HG02970 (cell line): ENCODE data around the gene AFAP1.

ENCODE experiments used
- ATAC-seq: cut with Tn5 transposase; IDR thresholded peaks from one replicate; pipeline ENCODE4 v1.9.1; 2021; ENCODE audit warnings: mild to moderate bottlenecking, moderate library complexity, moderate number of reproducible peaks; ENCODE audit not compliant: unreplicated experiment, low FRiP score

The AFAP1 gene

DNA sequence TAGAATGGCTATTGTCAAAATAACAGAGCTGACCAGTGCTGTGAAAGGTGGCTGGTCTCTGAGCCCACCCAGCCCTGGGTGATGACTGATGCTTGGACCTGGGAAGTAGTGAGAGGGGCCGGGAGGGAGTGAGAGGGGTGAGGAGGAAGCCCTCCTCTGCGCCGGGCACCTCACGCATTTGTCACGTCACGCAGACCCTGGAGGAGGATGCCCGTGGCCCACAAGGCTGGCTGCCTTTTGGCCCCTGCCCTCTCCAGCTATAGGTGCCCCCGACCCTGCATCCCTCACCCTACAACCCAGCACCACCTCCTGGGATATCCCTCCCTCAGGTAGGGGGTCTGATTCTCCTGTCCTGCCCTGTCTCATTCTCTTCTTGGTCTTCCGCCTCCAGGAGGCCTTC is 207.4 kb downstream of the AFAP1 start:
- no peak for ATAC-seq

DNA sequence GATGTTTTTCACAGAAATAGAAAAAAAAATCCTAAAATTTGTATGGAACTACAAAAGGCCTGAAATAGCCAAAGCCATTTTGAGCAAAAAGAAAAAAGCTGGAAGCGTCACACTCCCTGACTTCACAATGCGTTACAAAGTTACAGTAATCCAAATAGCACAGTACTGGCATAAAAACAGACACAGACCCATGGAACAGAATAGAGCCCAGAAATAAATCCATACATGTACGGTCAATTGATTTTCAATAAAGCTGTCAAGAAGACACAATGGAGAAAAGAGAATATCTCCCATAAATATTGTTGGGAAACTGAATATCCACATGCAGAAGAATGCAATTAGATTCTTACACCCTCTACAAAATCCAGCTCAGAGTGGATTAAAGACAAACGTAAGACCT is 208.2 kb downstream of the AFAP1 start:
- ATAC-seq: no peak

DNA sequence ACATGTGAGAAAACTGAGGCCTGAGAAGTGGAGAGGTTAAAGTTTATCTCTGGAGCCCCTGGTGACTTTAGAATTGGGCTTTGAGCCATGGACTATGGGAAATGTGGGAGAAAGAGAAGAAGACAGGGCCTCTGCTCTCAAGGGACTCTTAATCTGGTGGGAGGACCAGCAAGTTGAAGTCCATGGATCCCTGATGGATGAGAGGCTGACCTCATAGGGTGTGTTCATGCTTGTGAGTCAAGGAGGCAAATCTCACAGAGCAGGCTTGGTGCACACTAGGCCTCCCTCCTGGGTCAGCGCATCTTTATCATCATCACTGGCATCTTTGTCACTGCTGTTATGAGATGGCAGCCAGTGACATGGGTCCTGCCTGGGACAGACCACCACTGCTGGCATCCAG is 211.9 kb downstream of the AFAP1 start:
- ATAC-seq: no peak

DNA sequence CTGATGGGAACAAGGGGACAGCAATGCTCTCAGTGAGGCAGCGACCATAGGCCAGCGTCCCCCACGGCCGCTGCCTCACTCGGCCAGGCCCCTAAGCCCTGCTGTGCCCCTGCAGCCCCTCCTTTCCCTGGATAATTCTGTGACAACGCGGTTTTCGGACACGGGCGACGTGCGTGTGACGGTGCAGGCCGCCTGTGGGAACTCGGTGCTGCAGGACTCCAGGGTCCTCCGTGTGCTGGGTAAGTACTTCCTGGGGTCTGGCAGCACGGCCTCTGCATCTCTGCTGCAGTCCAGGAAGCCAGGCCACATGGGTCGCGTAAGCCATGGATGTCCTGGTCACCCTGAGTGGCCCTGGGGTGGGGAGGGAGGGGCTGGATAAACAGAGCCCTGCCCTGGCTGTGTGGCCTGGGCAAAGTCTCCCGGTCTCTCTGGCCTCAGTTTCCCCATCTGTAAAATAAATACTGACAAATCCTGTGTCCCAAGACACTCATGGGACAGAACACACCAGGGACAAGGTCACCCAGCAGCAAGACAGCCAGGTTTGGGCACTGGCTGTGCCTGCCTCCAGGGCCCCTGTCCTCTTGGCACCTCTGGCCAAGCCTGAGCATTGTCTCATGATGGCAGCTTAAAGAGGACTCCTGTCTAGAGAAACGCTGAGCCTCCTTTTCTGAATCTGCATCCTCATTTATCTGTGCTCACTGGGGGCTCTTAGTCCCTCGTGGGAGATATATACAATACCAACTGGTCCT is 212.8 kb downstream of the AFAP1 start:
- ATAC-seq: no peak

DNA sequence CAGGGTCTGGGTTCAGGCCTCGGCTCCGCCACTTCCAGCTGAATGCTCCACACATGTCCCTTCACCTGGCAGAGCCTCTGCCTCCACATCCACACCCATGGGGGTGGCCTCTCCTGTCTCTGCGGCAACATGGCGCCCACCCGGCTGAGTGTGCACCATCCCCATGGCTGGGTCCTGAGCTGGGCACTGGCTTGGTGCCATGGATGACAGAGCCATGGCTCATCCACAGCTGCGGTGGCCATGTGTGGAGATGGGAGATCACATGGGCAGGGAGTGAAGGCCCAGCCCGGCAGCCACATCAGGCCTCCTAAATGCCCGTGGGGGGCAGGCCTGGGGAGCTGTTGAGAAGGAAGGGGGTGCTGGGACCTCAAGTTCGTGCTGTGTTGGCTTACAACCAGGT is 213.7 kb downstream of the AFAP1 start:
- ATAC-seq: no peak

DNA sequence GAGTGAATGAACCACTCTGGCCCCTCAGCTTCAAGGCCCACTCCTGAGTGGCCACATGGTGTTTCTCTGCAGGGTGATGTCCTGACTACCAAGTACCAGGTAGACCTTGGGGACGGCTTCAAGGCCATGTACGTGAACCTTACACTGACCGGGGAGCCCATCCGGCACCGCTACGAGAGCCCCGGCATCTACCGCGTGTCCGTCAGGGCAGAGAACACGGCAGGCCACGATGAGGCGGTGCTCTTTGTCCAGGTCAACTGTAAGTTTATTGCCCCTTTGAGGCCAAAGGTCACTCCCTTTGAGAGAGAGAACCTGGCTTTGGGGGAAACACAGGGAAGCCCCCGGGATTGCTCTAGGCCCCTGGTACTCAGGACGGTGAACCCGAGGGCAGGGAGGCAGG is 216.0 kb downstream of the AFAP1 start:
- no peak for ATAC-seq

DNA sequence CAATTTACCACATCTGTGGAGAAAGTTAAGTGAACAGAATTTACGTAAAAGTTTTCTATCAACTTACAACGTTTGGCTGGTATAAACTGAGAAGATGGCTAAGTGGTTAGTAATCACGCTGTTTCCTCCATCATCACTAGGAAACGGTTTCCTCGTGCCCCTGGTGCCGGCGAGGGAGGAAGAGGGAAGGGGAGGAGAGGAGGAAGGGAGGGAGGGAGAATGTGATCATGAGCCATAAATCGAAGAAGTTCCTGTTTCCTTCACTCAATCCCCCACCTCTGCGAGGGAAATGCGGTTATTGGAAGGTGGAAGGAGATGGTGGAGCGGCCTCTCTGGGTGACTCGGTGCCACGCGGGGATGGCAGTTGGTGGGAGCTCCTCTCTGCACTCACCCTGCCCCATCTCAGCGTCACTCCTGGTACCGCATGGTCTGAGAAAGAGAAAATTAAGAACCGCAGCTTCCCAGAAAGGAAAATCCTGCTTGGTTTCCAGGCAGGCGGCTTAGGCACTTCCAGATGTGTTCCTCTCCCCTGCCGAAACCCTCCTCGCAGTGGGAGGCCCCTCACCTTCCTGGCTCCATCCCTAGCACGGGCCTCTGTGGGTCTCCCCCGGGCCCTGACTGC is 216.8 kb downstream of the AFAP1 start:
- no peak for ATAC-seq

DNA sequence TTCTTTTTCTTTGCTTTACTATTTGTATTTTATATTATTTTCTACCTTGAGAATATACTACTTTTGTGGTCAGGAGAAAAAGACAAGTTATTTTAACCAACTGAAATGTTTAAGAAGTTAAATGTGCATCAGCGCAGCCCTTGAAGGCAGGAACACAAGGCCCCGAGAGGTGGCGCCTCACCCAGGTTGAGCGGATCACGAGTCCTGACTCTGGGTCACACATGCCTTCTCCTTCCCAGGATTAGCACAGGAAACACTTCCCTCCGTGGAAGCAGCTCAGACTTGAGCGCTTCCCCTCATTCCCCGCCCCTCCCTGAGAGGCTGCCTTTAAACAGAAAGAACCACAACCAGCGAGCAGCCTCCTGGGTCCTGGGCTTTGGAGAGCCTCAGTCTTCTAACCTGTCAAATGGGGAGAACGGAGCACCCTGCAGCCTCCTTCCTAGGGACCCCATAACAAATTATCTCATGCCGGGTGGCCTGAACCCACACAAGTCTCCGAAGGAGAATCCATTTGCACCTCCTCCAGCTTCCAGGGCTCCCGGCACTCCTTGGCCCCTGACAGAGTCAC is 217.6 kb downstream of the AFAP1 start:
- ATAC-seq: no peak

DNA sequence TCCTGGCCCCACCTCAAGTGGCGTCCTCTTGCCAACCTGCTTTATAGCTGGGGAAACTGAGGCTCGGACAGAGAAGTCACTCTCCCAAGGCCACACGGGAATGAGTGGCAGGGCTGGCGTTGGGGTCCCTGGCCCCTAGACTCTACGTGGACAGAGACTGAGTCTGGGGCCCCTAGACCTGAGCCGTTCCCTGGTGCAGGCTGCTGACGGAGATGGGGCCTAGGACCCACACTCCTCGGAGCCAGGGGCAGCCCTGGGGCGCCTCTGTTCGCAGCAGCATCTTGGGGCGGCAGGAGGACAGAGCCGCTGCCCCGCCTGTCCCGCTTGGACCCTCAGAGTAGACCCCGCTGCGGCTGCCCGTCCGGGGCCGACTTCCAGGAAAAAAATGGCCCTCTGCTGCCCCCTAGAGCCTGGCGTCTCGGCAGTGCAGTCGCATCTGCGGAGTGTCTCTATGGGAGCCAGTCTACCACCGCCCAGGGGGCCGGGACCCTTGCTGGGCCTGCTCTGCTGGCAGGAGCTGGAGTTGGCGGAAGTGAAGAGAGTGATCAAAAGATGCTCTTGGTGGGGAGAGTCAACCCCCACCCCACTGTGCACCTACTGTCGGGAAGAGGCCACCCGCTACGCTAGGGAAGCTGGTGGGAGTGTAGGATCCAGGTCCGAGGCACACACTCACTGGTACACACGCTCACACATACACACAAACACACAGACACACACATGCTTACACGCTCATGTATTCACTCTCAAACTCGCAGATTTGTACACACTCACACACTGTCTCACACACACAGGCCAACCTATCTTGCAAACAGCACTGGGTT is 220.1 kb downstream of the AFAP1 start:
- no peak for ATAC-seq

DNA sequence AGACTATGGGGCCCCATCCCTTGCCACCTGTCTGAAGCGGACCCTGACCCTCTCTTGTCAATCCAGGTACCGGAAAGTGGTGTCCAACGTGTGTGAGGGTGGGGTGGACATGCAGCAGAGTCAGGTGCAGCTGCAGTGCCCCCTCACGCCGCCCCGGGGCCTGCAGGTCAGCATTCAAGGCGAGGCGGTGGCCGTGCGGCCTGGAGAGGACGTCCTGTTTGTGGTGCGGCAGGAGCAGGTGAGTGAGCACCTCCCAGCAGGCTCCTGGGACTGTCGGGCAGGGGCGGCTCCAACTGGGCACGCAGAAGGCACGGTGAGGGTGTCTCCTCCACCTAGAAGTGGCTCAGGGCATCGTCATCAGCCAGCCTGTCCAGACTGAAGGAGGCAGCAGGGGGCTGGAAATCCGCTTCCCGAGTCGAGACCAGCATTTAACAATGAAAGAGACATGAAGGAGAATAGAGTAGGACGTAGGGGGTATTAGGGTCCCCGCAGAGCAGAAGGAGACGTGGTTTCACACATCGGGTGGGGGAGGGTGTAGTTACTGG is 221.6 kb downstream of the AFAP1 start:
- no peak for ATAC-seq

DNA sequence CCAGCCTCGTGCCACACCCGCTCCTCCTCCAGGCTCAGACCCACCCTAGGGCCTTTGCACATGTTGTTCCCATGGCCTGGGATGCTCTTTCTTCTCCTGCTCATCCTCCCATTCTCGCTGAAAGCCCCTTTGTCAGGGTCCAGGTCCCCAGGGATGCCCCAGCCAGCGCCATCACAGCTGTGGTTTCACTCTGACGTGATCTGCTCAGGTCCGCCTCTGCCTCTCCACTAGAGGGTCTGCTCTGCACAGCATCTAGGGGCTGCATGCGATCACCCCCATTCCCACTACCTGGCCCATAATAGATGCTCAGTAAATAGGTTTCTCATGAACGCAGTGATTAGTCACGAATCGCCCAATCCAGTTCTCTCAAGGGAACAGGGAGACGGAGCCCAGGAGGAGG is 222.5 kb downstream of the AFAP1 start:
- no peak for ATAC-seq

DNA sequence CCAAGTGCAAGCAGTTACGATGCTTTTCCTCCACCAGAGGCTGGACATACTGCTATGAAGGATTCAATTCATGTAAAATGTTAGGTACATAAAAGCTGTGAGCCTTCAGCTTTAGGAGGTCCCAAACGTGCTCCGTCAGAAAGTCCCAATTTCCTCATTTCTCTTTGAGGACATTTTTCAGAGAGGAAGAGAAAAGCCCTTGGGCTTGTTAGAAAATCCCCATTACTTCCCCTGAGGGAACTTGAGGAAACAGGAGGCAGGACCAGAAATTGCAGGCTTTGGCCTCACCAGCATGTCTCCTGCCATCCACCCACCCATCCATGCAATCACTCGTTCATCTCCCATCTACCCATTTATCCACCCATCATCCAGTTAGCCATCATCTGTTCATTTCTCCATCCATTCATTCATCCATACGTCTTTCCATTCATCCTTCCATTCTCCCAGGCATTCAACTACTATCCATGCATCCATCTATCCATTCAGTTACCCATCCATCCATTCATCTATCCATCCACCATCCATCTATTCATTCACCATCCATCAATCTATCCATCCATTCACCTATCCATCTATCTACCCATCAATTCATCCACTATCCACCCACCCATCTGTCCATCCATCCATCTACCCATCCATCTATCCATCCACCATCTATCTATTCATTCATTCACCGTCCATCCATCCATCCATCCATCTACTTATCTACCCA is 223.5 kb downstream of the AFAP1 start:
- ATAC-seq: no peak

DNA sequence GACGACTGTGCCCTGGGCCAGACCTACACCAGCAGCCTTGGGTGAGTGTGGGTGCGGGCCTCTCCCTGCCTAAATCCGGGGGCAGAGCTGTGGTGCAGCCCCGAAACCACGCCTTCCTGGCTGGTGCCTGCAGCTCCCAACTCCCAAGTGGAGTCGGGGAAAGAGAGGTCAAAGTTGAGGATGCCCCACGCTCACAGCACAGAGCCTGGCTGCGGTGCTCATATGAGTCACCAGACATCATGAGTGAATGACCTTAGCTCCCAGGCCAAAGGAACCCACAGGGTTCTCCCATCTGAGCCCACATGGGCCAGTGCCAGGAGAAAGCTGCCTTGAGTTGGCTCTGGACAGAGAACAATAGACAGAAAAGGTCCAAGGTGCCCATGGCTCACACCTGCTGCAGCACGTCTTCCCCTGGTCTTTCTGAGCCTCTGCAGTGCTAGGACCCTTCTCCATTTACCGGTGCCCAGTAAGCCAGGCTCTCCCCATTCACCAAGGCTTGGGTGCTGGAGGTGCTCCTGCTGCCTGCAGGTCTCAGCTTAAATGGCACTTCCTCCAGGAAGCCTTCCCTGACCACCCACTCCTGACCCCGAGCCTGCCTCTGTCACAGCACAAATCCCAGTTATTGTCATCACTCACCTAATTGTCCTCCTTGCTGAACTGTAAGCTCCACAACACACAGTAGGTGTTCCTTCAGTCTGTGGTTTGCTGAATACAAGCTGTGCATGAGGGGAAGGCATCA is 224.2 kb downstream of the AFAP1 start:
- no peak for ATAC-seq

DNA sequence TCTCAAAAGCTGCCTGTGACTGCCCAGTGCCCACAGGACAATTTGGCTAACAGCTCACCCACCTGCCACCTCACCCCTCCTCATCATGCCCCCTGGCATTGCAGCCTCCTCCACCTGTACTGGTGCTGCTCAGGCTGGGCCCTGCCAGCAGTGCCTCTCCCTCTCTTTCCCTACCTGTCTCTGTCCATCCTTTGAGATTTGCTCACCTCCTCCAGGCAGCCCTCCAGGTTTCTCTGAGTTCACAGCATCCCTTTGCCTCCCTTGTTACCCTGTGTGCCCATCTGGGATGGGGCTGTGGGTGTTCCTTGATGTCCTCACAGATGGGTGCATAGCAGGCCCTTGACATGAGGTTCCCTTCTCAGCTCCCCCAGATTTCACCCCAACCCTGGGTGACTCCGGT is 224.9 kb downstream of the AFAP1 start:
- no peak for ATAC-seq

DNA sequence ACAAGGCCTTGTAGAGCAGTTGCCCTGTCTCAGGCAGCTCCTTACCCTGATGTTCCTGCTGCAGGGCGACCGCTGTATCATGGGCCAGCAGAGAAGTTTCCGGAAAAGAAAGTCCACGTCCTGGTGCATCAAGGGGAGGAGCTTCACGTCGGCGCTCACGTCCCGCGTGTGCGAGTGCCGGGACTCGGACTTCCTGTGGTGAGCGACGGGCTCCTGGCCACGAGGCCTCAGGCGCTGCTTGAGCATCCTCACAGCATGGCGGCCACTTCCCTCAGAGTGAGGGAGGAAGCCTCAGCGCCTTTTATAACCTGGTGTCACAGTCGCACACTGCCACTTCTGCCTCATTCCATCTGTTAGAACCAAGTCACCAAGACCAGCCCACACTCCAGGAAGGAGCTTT is 225.5 kb downstream of the AFAP1 start:
- ATAC-seq: no peak

DNA sequence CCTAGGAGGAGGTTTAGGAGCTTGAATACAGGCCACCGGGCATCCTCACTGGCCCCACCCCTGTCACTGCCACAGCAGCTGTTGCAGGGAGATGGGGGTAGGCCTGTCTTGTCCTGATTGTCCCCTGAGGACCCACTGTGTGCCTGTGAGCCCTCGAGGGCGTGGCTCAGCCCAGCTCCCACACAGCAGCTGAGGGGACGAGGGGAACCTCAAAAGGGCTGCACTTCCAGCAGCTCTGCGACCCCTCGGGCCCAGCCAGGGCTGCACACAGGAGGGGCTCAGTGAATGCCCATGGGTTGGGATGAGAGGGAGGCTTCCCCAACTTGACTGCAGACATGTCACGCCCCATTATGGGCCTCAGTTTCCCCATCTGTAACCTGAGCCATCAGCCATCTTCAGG is 225.9 kb downstream of the AFAP1 start:
- no peak for ATAC-seq

DNA sequence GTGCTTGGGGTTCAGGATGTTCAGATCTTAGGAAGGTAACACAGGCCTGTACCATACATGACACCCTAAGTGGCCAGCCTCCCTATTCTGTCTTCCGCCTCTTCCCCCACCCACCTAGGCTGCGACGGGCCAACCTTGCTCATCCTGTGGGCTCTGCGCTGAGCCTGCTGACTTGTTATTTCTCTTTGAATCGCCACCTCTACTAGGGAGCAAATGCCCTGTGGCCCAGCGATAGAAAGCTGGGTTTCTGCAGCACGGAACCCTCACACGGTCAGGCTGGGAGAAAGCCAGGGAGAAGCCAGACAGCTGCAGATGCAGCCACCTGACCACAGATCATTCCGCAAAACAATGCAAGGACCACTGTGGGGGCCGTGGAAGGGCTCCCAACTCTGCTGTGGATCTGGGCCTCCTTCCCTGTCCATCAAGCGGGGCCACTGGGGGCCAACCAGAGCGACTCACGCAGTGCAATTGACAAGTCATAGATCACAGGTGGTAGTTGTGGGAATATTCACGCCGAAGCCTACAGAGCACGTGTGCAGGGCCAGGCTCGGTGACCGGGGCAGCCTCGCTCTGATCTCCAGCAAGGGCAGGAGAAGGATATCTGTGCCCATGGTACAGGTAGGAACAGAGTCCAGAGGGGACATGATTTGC is 227.5 kb downstream of the AFAP1 start:
- no peak for ATAC-seq

DNA sequence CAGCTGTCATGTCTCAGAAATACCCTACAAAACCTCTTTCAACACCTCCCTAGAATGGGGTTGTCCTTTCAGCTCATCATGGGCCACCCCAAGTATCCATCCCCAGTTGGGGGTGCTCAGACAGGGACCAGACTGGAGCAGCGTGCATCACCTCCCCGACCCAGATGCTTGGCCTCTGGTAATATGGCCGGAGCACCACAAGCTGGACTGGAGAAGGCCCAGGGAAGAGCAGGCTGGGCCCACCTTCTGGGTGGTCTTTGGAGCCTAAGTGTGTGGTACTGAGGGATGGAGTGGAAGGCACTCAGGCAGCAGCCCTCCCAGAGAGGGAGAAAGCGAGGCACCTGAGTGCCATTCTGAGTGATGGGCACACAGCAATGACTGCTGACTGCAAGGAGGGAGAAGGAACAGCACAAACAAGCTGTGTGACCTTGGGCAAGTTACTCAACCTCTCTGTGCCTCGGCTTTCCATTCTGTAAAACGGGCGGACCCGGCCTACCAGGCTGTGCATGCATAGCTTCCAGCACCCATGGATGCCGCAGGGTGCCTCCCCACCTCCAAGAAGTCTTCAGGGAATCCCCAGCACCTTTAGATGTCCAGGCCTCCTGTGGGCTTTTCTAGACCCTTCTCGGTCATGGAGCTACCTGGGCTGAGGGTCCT is 228.2 kb downstream of the AFAP1 start:
- no peak for ATAC-seq
